GM19438 (cell line): ENCODE measurements around the gene FHDC1.
A peak's percentile ranks its signal among the peaks of the same experiment; 100 is the strongest.

Source experiments
- ATAC-seq: cut with Tn5 transposase; IDR thresholded peaks from one replicate; pipeline ENCODE4 v1.9.1; 2021; ENCODE audit warnings: low read depth; ENCODE audit not compliant: unreplicated experiment

Gene FHDC1

DNA sequence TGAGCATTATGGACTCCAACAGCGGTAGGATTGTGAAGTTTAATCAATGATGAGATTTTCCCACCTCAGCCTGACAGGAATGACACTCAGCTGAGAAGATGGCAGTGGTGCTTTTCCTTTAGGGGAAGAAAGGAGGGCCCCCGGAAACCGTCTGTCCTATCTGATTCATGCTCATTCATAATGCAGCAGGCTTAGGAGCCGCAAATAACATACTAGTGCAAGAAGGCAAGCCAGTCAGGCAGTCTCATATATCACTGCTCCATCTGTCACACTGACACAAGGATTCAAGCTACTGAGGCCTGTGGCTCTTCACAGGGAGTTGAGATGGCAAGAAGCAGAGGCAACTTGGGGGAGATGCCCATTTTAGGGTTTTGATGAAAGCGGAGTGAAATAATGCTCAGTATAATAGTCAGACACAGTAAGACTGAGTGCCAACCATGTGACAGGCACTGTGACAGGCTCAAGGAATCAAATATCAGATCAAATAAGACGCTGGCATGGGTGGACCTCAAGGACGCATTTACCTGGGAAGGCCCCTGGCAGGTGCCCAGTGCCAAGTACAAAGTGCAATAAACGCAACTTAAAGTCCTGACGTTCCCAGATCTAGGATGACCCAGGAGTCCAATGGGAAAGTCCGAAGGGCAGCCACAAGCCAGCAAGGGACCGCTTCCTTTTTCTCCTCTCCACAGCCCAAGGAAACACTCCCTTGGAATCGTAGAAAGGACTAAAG lies 63.4 kb downstream of the FHDC1 start:
- ATAC-seq = no peak

DNA sequence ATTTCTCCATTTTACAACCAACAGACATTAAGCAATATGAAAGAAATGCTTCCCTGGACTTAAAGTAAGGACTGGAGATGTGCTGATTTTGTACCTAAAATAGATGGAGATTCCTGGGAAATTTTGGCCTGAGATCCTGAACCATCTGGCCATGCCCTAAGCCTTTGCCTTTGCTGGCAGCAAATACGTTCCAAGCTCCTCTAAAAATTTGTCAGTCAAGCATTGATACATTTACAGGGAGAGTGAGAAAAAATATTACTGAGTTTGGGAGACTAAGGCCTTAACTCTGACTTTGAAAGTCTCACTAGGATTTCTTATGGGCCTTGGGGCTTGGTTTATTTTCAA lies 63.9 kb downstream of the FHDC1 start:
- no peak for ATAC-seq

DNA sequence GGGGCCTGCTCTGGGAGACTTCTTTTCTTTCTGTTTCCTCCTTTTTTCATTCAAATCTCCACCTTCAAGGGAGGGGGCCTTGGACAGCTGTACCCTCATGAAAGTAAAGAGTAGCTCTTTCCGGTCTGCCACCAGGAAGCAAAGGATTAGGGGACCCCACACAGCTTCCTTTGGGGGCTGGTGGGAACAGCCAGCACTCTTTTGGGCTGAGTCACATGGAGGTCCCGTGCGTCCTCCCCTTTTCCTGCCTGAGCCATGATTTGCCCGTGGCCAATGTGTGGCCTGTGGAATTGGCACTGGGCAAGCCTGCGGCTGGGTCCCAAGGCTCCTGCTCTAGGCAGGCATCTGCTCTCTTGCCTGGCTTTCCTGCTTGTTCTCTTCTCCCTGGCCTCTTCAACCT lies 65.5 kb downstream of the FHDC1 start:
- ATAC-seq = no peak

DNA sequence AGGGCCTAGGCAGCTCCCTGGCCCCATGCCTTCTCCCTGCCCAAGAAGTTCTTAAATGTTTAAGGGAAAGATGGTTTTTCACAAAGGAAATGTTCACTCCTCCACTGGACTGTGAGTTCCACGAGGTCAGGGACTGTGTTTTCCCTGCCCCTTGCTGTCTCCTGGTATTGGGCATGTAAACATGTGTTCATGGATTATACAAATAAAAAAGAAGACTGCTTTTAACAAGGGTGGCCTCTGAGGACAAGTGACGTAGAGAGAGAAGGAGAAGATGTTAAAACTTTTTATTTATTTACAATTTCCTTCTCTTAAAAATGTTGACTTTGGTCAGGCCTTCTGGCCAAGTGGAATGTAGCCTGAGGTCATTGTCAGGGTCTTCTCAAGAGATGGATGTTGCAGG lies 66.0 kb downstream of the FHDC1 start:
- no peak for ATAC-seq

GRCh38 chr4:153004081-153004850 lies 68.1 kb downstream of the FHDC1 start:
- ATAC-seq = no peak

DNA sequence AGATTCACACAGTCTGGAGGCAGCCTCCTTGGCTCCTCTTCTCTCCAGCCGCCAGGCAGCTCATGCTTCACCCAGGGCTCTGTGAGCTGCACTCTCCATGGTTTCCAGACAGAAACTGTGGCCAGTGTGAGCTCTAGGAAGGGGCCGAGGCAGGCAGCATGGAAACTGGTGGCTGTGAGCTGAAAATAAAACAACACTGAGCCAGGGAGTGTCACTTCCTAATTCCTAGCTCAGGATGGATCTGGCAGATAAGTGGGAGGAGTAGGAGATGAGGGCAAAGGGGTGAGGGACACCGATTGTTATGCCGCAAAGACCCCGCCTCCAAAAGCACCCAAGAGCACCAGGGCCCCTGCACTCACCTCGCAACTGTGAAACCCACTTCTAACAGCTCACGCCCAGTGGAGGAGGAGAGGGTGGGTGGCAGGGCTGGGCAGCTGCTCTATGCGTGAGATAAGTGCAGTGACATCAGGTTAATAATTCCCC lies 69.8 kb downstream of the FHDC1 start:
- ATAC-seq = no peak

- ATAC-seq = peak; percentile 83
Observed at GRCh38 chr4:153008578-153009199, 72.6 kb downstream of the FHDC1 start.

DNA sequence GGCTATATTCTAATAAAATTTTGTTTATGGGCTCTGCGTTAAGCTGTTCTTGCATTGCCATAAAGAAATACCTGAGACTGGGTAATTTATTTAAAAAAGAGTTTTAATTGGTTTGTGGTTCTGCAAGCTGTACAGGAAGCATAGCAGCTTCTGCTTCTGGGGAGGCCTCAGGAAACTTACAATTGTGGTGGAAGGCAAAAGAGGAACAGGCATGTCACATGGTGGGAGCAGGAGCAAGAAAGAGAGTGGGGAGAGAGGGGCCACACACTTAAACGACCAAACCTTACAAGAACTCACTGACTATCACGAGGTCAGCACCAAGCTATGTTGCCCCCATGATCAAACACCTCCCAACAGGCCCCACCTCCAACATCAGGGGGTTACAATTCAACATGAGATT lies 74.0 kb downstream of the FHDC1 start:
- no peak for ATAC-seq

GRCh38 chr4:153013202-153013977 lies 77.3 kb downstream of the FHDC1 start:
- ATAC-seq = no peak

GRCh38 chr4:153014460-153014859 lies 78.3 kb downstream of the FHDC1 start:
- no peak for ATAC-seq

DNA sequence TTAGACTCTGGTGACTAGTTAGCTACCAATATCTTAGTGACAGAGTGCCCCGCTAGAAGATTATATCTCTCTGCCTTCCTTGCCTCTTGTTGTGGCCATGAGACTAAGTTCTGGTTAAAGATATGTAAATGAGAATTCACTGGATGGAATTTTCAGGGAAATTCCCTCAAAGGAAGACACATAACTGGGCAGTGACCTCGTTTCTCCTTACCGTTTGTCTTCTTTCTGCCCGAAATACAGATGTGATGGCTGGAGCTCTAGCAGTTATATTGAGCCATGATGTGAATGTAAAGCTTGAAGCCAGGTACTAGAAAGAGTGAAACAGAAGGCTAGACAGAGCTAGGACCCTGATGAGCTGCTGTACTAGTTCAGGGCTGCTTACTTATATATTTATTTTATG lies 80.5 kb downstream of the FHDC1 start:
- ATAC-seq = no peak

DNA sequence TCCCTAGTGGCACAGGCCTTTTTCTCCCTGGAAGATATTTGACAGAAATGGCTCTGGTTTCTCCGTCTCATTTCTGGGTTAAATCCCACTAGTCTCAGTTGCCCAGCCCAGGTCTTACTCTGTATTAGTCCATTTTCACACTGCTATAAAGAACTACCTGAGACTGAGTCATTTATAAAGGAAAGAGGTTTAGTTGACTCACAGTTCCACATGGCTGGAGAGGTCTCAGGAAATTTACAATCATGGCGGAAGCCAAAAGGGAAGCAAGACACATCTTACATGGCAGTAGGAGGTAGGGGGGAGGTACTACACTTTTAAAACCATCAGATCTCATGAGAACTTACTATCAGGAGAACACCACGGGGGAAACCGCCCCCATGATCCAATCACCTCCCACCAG lies 81.9 kb downstream of the FHDC1 start:
- ATAC-seq = no peak

DNA sequence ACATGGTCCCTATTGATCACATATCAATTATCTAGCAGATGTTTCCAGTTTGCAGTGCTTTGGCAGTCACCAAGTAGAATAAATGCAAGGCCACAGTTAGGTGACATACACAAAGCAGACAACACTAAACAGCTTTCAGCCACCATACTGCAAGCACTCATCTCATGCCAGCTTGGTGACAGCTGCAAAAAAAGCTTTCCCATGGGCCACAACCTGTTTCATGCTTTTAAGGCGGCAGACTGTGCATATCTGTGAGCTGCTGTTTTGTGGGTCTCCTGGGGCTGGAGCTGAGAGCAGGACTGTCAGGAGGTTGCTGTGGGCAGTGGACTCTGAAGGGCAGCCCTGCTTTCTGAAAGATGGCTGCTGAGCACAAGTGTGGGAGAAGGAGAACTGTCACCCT lies 82.6 kb downstream of the FHDC1 start:
- no peak for ATAC-seq

DNA sequence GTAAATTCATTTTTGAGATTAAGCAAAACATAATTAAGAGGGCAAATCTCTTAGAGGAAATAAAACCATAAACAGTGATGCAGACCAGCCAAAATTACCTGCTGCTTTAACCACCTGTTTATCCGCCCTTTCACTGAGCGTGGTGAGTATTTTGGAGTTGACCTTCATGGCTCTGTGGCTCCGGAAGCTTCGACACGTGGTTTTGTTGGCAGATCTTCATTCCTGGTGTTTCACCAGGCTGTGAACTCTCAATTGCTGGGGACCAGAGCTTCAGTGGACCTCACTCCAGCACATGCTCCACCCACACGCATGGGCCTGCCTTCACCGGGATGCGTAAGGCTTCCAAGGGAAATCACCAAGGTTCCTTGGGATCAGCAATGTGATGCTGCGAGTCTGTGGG lies 83.8 kb downstream of the FHDC1 start:
- no peak for ATAC-seq

DNA sequence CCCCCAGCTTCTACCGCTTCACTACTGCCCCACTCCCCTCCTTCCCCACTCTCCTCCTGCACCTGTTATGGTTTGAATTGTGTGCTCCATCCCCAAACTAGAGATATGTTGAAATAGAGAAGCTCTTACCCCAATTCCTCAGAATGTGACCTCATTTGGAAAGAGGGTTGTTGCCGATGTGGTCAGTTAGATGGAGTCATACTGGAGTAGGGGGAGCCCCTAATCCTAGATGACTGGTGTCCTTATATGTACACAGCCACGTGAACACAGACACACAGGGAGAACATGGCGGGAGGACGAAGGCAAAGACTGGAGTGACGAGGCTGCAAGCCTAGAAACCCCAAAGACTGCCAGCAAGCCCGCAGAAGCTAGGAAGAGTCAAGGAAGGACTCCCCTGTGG lies 84.3 kb downstream of the FHDC1 start:
- no peak for ATAC-seq

DNA sequence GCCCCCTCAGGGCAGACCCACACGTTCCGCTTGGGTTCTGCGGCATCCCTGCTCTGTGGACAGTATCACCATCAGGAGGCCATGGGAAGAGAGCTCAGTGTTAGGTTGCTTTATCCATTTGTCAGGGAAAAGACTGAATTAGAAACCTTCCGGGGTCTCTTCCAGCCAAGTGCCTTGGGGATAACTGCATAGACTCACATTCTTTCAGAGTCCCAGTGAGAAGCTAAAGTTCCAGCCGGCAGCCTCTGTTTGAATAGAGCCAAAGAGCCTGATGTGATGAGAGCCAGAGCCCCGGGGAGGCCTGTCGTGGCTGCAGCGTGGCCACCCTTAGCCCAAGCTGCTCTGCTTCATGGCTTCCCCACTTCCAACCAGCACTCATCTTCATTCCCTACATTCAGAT lies 85.2 kb downstream of the FHDC1 start:
- no peak for ATAC-seq

DNA sequence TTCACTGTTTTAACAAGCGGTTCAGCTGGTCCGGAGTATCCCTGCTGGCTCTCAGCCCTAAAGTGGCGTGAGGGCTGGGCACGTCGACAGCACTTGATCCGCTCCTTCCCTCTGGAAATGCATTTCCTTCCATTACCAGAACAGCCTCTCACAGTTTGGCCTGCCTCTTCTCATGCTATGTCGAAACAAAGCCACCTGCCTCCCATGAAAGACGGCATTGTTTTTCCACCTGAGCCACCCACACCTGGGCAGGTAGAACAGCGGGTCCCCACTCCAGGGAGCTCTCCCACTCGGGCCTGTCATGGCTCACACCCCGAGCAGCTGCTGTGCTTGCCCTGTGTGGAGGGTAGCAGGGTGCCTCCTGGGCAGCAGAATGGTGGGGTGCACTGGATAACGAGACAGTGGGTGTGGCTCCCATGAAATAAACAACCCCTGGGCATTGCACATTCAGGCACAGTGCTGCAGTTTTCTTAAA lies 86.2 kb downstream of the FHDC1 start:
- ATAC-seq = no peak

DNA sequence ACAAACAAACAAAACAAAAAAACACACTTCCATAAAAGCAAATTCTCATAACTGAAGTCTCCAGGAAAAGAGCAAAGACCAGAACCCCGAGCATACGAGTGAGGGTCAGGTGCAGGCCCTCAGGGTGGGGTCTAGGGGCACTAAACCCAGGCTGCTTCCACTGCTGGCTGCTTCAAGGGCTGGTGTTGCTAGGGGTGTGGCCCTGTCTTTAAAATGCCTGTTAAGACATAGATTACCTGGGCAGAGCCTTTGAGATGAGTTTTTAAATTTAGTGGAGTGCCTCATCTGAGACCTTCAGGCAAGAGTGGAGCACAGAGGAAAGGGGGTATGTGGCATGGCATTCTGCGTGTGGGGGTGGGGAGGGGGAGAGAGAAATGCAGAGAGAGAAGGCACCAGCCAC lies 87.0 kb downstream of the FHDC1 start:
- no peak for ATAC-seq

DNA sequence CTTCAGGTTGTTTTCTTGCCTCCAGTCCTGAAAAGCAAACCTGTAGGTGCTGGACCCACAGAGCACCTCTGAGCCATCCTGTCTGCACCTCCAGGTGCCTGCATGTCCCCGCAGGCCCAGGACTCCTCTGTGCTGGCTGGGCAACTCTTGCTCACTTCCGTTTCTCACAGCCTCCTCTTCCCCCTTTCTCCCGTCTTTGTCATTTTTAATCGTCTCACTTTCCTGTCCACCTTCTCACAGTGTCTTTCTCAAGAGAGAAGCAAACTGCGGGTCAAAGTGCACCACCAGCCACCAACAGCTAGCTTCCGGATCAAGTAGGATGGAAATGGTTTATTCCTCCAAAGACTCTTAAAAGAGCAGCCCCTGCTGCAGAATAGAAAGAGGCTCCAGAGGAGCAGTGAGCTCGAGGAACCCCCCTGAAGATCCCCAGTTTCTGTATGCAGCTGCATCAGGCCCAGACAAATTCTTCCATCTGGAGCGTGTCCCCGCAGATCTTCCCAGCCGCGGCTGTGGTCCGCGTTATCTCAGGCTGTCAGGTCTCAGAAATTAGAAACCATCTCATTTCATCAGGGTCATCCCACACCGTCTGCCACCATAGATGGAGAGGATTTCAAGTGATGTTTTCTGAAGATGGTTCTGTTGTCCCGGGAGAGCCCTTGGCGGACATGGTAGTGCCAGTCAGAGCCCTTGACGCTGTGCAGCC lies 87.7 kb downstream of the FHDC1 start:
- ATAC-seq = no peak

DNA sequence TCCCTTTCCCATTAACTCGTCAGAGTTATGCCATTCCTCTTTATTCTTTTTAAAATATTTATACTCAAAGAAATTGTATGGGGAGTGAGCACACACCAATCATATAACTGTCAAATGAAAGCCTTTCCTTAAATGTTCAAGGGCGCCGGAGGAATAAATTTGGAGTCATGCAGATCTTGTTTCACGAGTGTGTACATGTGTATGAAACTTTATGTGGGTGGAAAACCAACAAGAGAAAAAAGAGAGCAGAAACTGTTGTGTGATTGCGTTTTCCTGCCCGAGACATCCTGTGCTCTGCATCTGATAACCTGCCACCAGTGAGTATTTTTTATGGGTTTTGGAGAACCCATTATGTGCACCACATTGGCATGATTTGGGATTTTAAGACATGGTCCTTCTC lies 88.3 kb downstream of the FHDC1 start:
- no peak for ATAC-seq
